ENCODE data around the gene CDKN1A.

Gene CDKN1A

GRCh38 chr6:36677059-36677749 is 1.3 kb upstream of the CDKN1A start:
- no peak for DNase-seq (ENCODE audit: low spot score)

- no peak for DNase-seq (ENCODE audit: low spot score)
Measured at GRCh38 chr6:36677753-36678487, 594 bp upstream of the CDKN1A start.

GRCh38 chr6:36679043-36679833 is 724 bp downstream of the CDKN1A start:
- no peak for DNase-seq (ENCODE audit: low spot score)

DNA sequence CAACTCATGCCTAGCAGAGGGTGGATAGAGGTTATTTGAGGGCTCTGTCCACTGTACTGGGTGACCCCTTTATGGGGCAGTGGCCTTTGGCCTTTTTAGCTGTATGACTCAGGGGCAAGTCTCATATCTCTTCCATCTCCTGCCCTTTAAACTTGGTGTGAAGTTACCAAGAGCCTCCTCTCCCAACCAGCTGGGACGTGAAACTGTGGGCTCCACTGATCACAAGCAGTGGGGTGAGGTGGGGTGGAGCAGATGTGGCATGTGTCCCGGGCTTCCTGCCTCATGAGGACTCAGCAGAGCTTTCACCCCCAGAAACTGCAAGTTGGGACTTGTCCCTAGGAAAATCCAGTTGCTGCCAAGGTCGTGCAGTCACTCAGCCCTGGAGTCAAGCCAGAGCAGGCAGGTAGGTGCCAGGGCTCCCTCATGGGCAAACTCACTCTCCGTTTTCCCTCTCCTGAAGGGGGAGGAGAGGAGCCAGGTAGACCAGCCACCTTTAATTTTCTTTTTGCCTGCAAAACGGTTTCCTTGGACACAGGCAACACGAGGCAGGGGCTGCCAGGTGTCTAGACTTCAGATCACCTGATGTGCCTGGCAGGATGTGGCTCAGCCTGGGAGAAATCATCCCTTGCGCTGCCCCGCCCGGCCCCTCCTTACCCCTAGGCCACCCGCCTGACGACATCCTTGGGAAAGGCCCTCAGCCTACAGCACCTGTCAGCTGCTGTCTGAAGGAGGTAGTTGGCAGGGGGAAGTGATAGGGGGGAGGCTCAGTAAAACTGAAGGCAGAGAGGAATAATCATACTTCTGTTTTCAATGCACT is 4.0 kb downstream of the CDKN1A start:
- peak; percentile 67 for DNase-seq (ENCODE audit: low spot score)

GRCh38 chr6:36683145-36683655 is 4.7 kb downstream of the CDKN1A start:
- no peak for DNase-seq (ENCODE audit: low spot score)

- no peak for DNase-seq (ENCODE audit: low spot score)
Measured at GRCh38 chr6:36683656-36684446, 5.3 kb downstream of the CDKN1A start.

DNA sequence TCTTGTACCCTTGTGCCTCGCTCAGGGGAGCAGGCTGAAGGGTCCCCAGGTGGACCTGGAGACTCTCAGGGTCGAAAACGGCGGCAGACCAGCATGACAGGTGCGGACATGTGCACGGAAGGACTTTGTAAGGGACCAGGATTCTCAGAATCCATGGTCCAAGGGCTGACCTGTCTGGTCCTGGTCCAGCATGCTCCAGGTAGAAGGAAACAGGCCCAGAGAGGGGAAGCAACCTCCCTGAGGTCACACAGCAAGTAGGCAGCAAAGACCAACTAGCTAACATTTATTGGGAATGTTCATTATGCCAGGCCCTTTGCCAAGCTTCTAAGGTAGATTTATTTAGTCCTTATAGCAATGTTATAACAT is 5.9 kb downstream of the CDKN1A start:
- DNase-seq (ENCODE audit: low spot score), result no peak

- no peak for DNase-seq (ENCODE audit: low spot score)
Measured at GRCh38 chr6:36685166-36685924, 6.8 kb downstream of the CDKN1A start.

- no peak for DNase-seq (ENCODE audit: low spot score)
Measured at GRCh38 chr6:36685926-36686667, 7.6 kb downstream of the CDKN1A start.

DNA sequence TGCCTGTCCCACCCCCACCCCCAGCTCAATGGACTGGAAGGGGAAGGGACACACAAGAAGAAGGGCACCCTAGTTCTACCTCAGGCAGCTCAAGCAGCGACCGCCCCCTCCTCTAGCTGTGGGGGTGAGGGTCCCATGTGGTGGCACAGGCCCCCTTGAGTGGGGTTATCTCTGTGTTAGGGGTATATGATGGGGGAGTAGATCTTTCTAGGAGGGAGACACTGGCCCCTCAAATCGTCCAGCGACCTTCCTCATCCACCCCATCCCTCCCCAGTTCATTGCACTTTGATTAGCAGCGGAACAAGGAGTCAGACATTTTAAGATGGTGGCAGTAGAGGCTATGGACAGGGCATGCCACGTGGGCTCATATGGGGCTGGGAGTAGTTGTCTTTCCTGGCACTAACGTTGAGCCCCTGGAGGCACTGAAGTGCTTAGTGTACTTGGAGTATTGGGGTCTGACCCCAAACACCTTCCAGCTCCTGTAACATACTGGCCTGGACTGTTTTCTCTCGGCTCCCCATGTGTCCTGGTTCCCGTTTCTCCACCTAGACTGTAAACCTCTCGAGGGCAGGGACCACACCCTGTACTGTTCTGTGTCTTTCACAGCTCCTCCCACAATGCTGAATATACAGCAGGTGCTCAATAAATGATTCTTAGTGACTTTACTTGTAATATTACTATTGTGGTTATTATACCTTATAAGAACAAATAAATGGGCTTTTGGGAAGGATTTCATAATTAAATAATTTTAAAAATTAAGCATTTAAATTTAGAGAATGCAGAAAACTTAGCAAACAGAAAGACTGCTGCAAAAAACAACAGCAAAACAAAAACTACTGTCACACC is 8.4 kb downstream of the CDKN1A start:
- DNase-seq (ENCODE audit: low spot score), result no peak

DNA sequence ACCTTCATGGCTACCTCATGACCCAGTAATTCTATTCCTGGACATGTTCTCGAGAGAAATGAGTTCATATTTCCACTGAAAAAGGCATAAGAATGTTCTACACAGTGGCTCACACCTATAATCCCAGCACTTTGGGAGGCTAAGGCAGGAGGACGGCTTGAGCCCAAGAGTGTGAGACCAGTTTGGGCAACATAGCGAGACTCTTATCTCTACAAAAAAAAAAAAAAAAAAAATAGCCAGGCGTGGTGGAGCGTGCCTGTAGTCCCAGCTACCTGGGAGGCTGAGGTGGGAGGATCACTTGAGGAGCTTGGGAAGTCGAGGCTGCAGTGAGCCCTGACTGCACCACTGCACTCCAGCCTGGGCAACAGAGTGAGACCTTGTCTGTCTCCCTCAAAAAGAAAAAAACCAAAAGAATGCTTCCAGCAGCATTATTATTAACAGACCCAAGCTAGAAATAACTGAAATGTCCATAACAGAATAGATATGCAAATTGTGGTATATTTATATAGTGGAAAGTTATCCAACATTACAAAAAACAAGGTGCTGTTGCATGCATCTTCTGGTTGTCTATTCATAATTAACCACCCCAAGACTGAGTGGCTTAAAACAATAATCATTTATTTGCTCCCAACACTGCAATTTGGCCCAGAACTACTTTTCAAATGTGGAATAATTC is 9.7 kb downstream of the CDKN1A start:
- DNase-seq (ENCODE audit: low spot score), result no peak

GRCh38 chr6:36688739-36689075 is 10.2 kb downstream of the CDKN1A start:
- no peak for DNase-seq (ENCODE audit: low spot score)

DNA sequence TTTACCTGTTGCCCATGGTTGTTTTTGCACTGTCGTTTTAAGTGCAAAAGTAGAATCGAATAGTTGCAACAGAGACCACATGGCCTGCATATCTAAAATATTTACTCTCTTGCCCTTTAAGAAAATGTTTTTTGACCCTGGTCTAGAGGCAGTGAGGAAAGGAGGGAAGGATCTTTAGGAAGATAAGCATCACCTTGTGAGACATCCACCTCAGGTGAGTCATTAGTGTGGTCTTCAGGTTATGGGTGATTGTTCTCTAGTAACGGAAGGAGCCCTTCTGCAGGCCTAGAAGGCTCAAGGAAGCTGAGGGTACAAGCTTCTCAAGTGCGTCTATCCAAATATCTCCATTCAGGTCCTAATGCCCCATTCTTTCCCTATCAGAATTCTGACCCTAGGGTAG is 12.5 kb downstream of the CDKN1A start:
- DNase-seq (ENCODE audit: low spot score), result peak; percentile 13

DNA sequence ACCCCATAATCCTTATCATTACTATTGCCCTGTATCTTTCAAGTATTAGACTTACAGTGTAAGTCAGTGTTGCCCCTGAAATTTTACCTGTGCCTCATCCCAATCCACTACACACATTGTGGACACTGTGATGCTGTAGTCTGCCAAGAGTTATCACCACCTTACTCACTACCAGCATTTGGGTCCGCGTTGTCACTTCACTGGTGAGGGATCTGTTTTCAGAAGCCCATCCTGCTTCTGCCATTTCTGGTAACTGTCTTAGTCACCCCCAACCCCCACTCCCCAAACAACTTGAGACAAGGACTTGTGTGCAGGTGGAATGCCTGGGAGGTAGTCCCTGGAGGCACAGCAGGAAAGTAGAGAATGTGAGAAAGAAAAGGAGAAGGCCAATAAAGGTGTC is 13.1 kb downstream of the CDKN1A start:
- DNase-seq (ENCODE audit: low spot score), result no peak

DNA sequence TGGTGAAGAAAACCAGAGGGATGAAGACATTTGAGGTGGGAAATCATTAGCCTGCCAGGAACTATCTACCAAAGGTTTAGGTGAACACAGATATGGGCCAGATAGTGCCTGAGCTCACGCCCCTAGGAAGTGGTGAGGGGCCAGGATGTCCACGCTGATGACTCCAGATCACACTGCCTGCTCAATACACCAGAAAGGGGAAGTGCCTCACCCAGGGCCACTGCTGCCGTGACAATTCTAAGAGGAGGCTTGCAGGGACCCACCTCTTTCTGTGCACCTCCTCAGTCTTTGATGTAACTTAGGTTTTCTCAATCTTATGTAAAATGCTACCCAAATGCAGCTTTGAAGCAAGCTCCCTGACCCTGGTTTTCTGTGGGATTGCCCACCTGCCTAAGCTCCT is 13.7 kb downstream of the CDKN1A start:
- DNase-seq (ENCODE audit: low spot score), result peak; percentile 47

DNA sequence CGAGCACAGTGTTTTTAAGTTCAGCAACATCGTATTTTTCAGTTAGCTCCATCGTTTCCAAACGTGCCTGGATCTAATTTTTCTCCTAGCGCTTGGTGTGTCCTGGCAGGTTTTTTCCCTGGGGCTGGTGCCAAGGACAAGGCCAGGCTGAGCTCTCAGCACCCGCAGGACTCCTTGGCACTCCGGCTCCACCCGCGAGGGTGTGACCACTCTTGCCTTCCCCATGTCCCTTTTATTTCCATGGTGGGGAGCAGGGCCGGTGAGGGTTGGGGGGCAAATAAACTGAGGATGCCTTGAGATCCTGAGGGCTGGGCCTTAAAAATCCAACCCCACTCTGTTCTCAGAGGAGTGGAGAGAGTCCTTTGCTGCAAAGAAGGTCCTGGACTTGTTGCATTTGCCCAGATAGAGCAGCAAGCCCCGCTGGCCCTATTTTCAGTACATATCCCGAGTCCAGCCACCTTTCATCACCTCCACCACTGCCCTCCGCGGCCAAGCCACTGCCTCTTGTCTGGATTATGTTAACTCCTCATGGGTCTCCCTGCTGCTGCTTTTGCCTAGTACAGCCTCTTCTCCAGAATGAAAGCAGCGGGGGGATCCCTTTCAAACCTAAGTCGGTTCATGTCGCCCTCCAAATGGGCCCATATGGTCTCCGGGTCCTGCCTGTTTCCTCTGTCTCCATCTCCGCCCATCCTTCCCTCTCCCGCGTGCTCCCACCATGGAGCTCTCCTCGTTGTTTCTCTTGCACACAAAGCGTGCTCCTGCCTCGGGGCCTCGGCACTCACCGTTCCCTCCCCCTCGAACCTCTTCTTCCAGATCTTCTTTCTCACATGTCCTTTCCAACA is 14.6 kb downstream of the CDKN1A start:
- no peak for DNase-seq (ENCODE audit: low spot score)

GRCh38 chr6:36694616-36695015 is 16.1 kb downstream of the CDKN1A start:
- no peak for DNase-seq (ENCODE audit: low spot score)

All from CD4-positive, alpha-beta T cell treated with Interleukin-6 at 100 ng/mL for 8 hours (primary cell).